Activated CD4-positive, alpha-beta T cell treated with anti-CD3 and anti-CD28 coated beads, Interleukin-2, amount 50 U/mL, for 24 hours (primary cell): ENCODE results near the gene NEDD4L.

Experiments used
- DNase-seq, 2 donors: peaks; one replicate each; pipeline ENCODE4 v3.0.0-alpha.2; 2020; ENCODE audit warnings: low read depth in 1 of 2, low spot score in 1 of 2

Gene NEDD4L

GRCh38 chr18:58177896-58178470 lies 134.0 kb downstream of the NEDD4L start:
- no peak for DNase-seq

- DNase-seq: no peak
These were observed 134.5 kb downstream of the NEDD4L start for GRCh38 chr18:58178511-58178910.

GRCh38 chr18:58180172-58180571 lies 136.1 kb downstream of the NEDD4L start:
- DNase-seq: no peak

- peak; percentile 35 to 57 for DNase-seq
These were observed 136.8 kb downstream of the NEDD4L start for GRCh38 chr18:58180738-58181353.

GRCh38 chr18:58181988-58182387 lies 138.0 kb downstream of the NEDD4L start:
- DNase-seq: no peak

DNA sequence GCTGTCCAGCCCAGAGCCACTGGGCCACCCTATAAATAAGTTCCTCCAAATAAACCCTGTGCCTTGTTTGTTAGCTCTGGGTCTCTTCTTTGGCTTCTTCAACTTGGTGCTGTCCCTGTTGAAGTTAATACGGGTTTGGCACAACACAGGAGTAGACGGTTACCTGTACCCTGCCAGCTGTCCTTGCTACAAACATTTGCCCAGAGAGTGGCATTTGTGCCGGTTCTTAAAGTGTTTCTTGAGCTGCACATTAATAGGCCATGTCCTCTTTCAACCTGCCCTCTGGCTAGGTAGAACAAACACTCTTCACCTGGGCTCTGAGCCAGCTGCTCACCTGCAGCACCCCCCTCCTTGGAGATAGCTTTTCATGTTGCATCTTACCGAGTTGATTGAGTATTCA lies 139.2 kb downstream of the NEDD4L start:
- DNase-seq: no peak

- no peak for DNase-seq
These were observed 142.4 kb downstream of the NEDD4L start for GRCh38 chr18:58186258-58186948.

GRCh38 chr18:58187674-58188073 lies 143.6 kb downstream of the NEDD4L start:
- no peak for DNase-seq

DNA sequence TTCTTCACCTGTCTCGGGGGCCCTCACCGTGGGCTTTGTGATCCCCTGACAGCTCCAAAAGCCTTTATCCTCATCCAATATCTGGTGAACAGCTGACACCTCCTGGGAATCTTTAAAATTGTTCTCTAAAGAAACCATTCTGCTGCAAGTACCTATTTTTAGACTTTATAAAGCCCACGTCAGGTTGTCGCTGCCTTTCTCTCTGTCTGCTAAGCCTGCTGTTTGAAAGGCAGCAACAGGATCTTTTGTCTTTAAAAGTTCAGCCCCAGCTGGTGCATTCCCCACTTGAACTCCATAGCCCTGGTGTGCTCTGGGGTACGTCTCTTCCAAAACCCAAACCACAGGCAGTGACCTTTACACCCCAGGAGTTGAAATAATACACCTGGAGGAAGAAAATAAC lies 145.0 kb downstream of the NEDD4L start:
- DNase-seq: no peak

GRCh38 chr18:58190842-58191530 lies 147.0 kb downstream of the NEDD4L start:
- no peak for DNase-seq

DNA sequence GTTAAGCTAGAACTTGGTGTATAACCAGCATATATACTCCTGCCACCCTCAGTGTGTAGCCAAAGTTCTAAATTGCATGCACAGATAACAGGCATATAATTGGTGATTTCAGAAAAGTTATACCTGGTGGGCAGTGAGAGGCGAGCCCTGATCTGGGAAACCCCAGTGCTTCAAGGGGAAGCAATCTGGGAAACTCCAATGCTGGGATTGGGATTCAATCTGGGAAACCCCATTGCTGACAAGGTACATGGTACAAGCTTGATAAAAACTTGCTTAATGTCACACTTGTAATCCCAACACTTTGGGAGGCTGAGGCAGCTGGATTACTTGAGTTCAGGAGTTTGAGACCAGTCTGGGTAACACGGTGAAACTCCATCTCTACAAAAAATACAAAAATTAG lies 147.6 kb downstream of the NEDD4L start:
- no peak for DNase-seq

GRCh38 chr18:58192519-58192918 lies 148.5 kb downstream of the NEDD4L start:
- DNase-seq: no peak

DNA sequence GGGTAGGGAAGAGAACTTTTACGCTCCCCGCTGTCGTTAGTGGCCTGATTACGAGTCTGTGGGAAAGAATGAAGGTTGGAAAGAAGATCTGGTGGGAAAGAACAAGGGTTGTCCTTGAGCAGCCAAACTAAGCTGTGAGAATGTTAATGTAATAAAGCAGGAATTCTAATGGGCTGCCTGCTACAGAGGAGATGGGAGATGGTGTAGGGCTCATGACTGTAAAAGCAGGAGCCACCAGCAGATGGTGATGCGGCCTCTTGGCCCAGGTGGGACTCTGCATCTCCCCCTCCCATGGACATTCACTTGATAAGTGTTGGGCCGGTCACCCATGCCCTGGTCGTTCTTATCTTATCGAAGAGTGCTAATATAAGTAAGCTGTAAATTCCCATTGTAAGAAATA lies 150.0 kb downstream of the NEDD4L start:
- no peak for DNase-seq

DNA sequence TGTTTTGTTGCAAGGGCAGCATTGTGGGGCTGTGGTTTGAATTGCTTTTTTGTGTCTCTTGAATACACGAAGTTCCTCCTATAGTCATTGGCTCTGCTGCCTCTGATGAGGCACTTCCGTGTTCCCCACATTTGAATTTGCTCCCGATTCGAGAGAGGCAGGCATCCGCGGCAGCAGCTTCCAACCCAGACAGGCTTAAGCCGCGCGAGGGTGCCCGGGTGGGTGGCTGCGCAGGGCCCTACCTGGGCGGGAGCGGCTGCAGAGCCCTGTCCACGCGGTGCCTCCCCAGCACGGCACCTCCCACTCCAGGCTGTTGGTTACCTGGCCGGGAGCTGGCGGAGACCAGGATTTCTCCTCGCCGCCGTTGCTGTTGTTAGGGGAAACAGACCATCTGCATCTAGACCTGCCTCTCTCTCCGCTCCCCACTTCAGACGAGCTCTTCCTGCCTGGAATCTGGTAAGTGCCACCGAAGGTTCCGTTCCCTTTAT lies 151.3 kb downstream of the NEDD4L start:
- no peak for DNase-seq

- DNase-seq: no peak
These were observed 152.1 kb downstream of the NEDD4L start for GRCh38 chr18:58196164-58196563.

- DNase-seq: no peak
These were observed 153.2 kb downstream of the NEDD4L start for GRCh38 chr18:58196881-58197872.

DNA sequence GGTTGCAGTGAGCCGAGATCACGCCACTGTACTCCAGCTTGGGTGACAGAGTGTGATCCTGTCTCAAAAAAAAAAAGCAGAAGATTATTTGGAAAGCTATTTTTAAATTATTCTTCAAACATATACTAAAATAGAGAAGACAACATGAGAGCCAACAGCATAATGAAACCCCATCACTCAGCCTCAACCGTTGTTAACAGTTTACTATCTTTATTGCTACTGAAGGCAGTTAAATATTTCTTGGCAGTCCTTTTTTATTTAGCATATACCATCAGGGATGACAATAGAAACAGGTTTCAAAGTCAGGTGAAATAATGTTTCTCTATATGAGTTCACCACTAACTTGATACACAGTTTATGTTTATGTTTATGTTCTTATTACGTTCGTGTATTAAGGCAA lies 157.2 kb downstream of the NEDD4L start:
- DNase-seq: no peak

- DNase-seq: no peak
These were observed 158.0 kb downstream of the NEDD4L start for GRCh38 chr18:58201733-58202730.

GRCh38 chr18:58204776-58205442 lies 160.9 kb downstream of the NEDD4L start:
- DNase-seq: no peak
